ENCODE data around the gene ZSWIM6.

GRCh38 chr5:61440086-61440485, 108.0 kb downstream of the ZSWIM6 start:
- TF ChIP-seq POLR2A (IDR thresholded peaks at IDR 0.05) (no peak), CTCF (IDR thresholded peaks at IDR 0.05) (no peak)
